ENCODE measurements around the gene CPEB3.
"Not testable (repeated sequence)": the region's sequence is repeated elsewhere in the genome, so short reads cannot be mapped to it uniquely, and the experiment has no call there.

CPEB3 gene

GRCh38 chr10:92031580-92031979, 259.3 kb downstream of the CPEB3 start:
- TF ChIP-seq ARNT (IDR thresholded peaks at IDR 0.05) (no peak), BHLHE40 (IDR thresholded peaks at IDR 0.05; ENCODE audit: borderline replicate concordance) (no peak), NFRKB (IDR thresholded peaks at IDR 0.05) (no peak), FOXA1 (IDR thresholded peaks at IDR 0.05) (no peak), CTBP1 (IDR thresholded peaks at IDR 0.05; ENCODE audit: borderline replicate concordance) (no peak), FOXM1 (IDR thresholded peaks at IDR 0.05; ENCODE audit: borderline replicate concordance) (no peak), HDGF (IDR thresholded peaks at IDR 0.05; ENCODE audit: borderline replicate concordance) (no peak), SP1 (IDR thresholded peaks at IDR 0.05) (no peak), TARDBP (IDR thresholded peaks at IDR 0.05) (no peak), FOXK2 (IDR thresholded peaks at IDR 0.05) (no peak), ELF4 (IDR thresholded peaks at IDR 0.05) (no peak), LEF1 (IDR thresholded peaks at IDR 0.05; ENCODE audit: borderline replicate concordance) (no peak), ZNF384 (IDR thresholded peaks at IDR 0.05) (no peak), PKNOX1 (IDR thresholded peaks at IDR 0.05) (no peak), SUZ12 (IDR thresholded peaks at IDR 0.05) (no peak), L3MBTL2 (conservative IDR thresholded peaks at IDR 0.05) (no peak)
- no peak for DNase-seq (ENCODE audit: extremely low spot score)
- ChIA-PET CTCF (no interaction called here), POLR2A (no interaction called here)

- DNase-seq (ENCODE audit: extremely low spot score), result no peak
- ChIA-PET CTCF (interaction anchor here (0.7 kb wide), 1 partner anchor 76 kb away, joined by 3 read pairs; no protein-coding TSS in a partner anchor), POLR2A (no interaction called here)
- TF ChIP-seq ZNF384 (IDR thresholded peaks at IDR 0.05) (no peak), FOXK2 (IDR thresholded peaks at IDR 0.05) (no peak), SP1 (IDR thresholded peaks at IDR 0.05) (no peak), SUZ12 (IDR thresholded peaks at IDR 0.05) (no peak), BHLHE40 (IDR thresholded peaks at IDR 0.05; ENCODE audit: borderline replicate concordance) (no peak), LEF1 (IDR thresholded peaks at IDR 0.05; ENCODE audit: borderline replicate concordance) (no peak)
Measured at GRCh38 chr10:92027141-92027540, 263.7 kb downstream of the CPEB3 start.

GRCh38 chr10:92025340-92025739, 265.5 kb downstream of the CPEB3 start:
- DNase-seq (ENCODE audit: extremely low spot score); CTCF ChIA-PET; POLR2A ChIA-PET: not testable (repeated sequence)

GRCh38 chr10:92024700-92025099, 266.2 kb downstream of the CPEB3 start:
- ChIA-PET CTCF (no interaction called here), POLR2A (no interaction called here)
- no peak for TF ChIP-seq L3MBTL2 (conservative IDR thresholded peaks at IDR 0.05)
- TF ChIP-seq FOXA1 (IDR thresholded peaks at IDR 0.05), result no peak
- no peak for TF ChIP-seq ARNT (IDR thresholded peaks at IDR 0.05)
- TF ChIP-seq LEF1 (IDR thresholded peaks at IDR 0.05; ENCODE audit: borderline replicate concordance), result no peak
- TF ChIP-seq BHLHE40 (IDR thresholded peaks at IDR 0.05; ENCODE audit: borderline replicate concordance), result no peak
- TF ChIP-seq ZNF384 (IDR thresholded peaks at IDR 0.05), result no peak
- no peak for TF ChIP-seq FOXM1 (IDR thresholded peaks at IDR 0.05; ENCODE audit: borderline replicate concordance)
- no peak for TF ChIP-seq SP1 (IDR thresholded peaks at IDR 0.05)
- no peak for TF ChIP-seq FOXK2 (IDR thresholded peaks at IDR 0.05)
- no peak for TF ChIP-seq SUZ12 (IDR thresholded peaks at IDR 0.05)
- TF ChIP-seq CTBP1 (IDR thresholded peaks at IDR 0.05; ENCODE audit: borderline replicate concordance), result no peak
- no peak for TF ChIP-seq ELF4 (IDR thresholded peaks at IDR 0.05)
- no peak for TF ChIP-seq NFRKB (IDR thresholded peaks at IDR 0.05)
- DNase-seq (ENCODE audit: extremely low spot score), result no peak

- CTCF ChIA-PET, result no interaction called here
- TF ChIP-seq ELF4 (IDR thresholded peaks at IDR 0.05), result no peak
- no peak for TF ChIP-seq L3MBTL2 (conservative IDR thresholded peaks at IDR 0.05)
- TF ChIP-seq LEF1 (IDR thresholded peaks at IDR 0.05; ENCODE audit: borderline replicate concordance), result no peak
- no peak for TF ChIP-seq FOXM1 (IDR thresholded peaks at IDR 0.05; ENCODE audit: borderline replicate concordance)
- TF ChIP-seq HDGF (IDR thresholded peaks at IDR 0.05; ENCODE audit: borderline replicate concordance), result no peak
- no peak for TF ChIP-seq SP1 (IDR thresholded peaks at IDR 0.05)
- TF ChIP-seq ARNT (IDR thresholded peaks at IDR 0.05), result no peak
- no peak for TF ChIP-seq NFRKB (IDR thresholded peaks at IDR 0.05)
- no peak for TF ChIP-seq CTBP1 (IDR thresholded peaks at IDR 0.05; ENCODE audit: borderline replicate concordance)
- no peak for TF ChIP-seq FOXK2 (IDR thresholded peaks at IDR 0.05)
- TF ChIP-seq SUZ12 (IDR thresholded peaks at IDR 0.05), result no peak
- no peak for TF ChIP-seq FOXA1 (IDR thresholded peaks at IDR 0.05)
- TF ChIP-seq BHLHE40 (IDR thresholded peaks at IDR 0.05; ENCODE audit: borderline replicate concordance), result no peak
- POLR2A ChIA-PET, result no interaction called here
- no peak for DNase-seq (ENCODE audit: extremely low spot score)
Measured at GRCh38 chr10:92014620-92015019, 276.3 kb downstream of the CPEB3 start.

GRCh38 chr10:92011560-92012214, 279.2 kb downstream of the CPEB3 start:
- POLR2A ChIA-PET, result no interaction called here
- CTCF ChIA-PET, result no interaction called here
- TF ChIP-seq TARDBP (IDR thresholded peaks at IDR 0.05), result no peak
- TF ChIP-seq L3MBTL2 (conservative IDR thresholded peaks at IDR 0.05), result no peak
- TF ChIP-seq SUZ12 (IDR thresholded peaks at IDR 0.05), result no peak
- no peak for TF ChIP-seq ARNT (IDR thresholded peaks at IDR 0.05)
- TF ChIP-seq LEF1 (IDR thresholded peaks at IDR 0.05; ENCODE audit: borderline replicate concordance), result no peak
- TF ChIP-seq BHLHE40 (IDR thresholded peaks at IDR 0.05; ENCODE audit: borderline replicate concordance), result no peak
- no peak for TF ChIP-seq FOXK2 (IDR thresholded peaks at IDR 0.05)
- no peak for TF ChIP-seq CTBP1 (IDR thresholded peaks at IDR 0.05; ENCODE audit: borderline replicate concordance)
- TF ChIP-seq SP1 (IDR thresholded peaks at IDR 0.05), result no peak
- no peak for DNase-seq (ENCODE audit: extremely low spot score)

- no peak for TF ChIP-seq PKNOX1 (IDR thresholded peaks at IDR 0.05)
- TF ChIP-seq TARDBP (IDR thresholded peaks at IDR 0.05), result no peak
- TF ChIP-seq FOXM1 (IDR thresholded peaks at IDR 0.05; ENCODE audit: borderline replicate concordance), result no peak
- TF ChIP-seq SP1 (IDR thresholded peaks at IDR 0.05), result no peak
- TF ChIP-seq NFRKB (IDR thresholded peaks at IDR 0.05), result no peak
- no peak for TF ChIP-seq ARNT (IDR thresholded peaks at IDR 0.05)
- TF ChIP-seq ELF4 (IDR thresholded peaks at IDR 0.05), result no peak
- TF ChIP-seq SUZ12 (IDR thresholded peaks at IDR 0.05), result no peak
- no peak for TF ChIP-seq LEF1 (IDR thresholded peaks at IDR 0.05; ENCODE audit: borderline replicate concordance)
- no peak for TF ChIP-seq FOXA1 (IDR thresholded peaks at IDR 0.05)
- no peak for TF ChIP-seq HDGF (IDR thresholded peaks at IDR 0.05; ENCODE audit: borderline replicate concordance)
- no peak for TF ChIP-seq FOXK2 (IDR thresholded peaks at IDR 0.05)
- no peak for TF ChIP-seq ZNF384 (IDR thresholded peaks at IDR 0.05)
- TF ChIP-seq CTBP1 (IDR thresholded peaks at IDR 0.05; ENCODE audit: borderline replicate concordance), result no peak
- TF ChIP-seq L3MBTL2 (conservative IDR thresholded peaks at IDR 0.05), result no peak
- no peak for TF ChIP-seq BHLHE40 (IDR thresholded peaks at IDR 0.05; ENCODE audit: borderline replicate concordance)
- ChIA-PET POLR2A (no interaction called here), CTCF (no interaction called here)
- DNase-seq (ENCODE audit: extremely low spot score), result no peak
Measured at GRCh38 chr10:92010047-92010735, 280.7 kb downstream of the CPEB3 start.
